PC-3 (cell line): ENCODE results near the gene SLCO2B1. TPM values are rescaled to one million over a fixed set of nuclear protein-coding genes. Genes with fewer than 3 reads are reported as not detected.

ENCODE experiments used
- ATAC-seq: fragments of 200-7000 bp; cut with Tn5 transposase; 2 replicates; pipeline ENCODE4 v1.9.1; 2020; ENCODE audit warnings: mild to moderate bottlenecking, moderate library complexity
- BruUV-seq: library from RNA; stranded (reverse); fragments of 400-500 nt; replicated peaks from 2 replicates; lab custom pipeline; 2021; lab: Mats Ljungman, UMichigan
- CTCF ChIA-PET: fragments of 300-600 bp; sonication (Branson Sonifier 250); formaldehyde crosslinking; loops from one replicate; lab custom pipeline; 2022; ENCODE audit warnings: antibody characterized with exemption; lab: Charles Lee
- POLR2A ChIA-PET: fragments of 300-600 bp; sonication (Branson Sonifier 250); formaldehyde crosslinking; loops from one replicate; lab custom pipeline; 2022; ENCODE audit warnings: antibody characterized with exemption; ENCODE audit not compliant: unreplicated experiment; lab: Charles Lee
- DNase-seq: peaks from one replicate; pipeline ENCODE4 v3.0.0-alpha.2; 2015
- H2AFZ ChIP-seq: fragments of 300-600 bp; sonication (generic); 2 replicates; pipeline ENCODE4 v1.6.0; 2016; ENCODE audit warnings: antibody characterized with exemption, low read length
- H3F3A ChIP-seq: fragments of 300-600 bp; sonication (generic); one replicate; pipeline ENCODE4 v1.6.0; 2017; ENCODE audit warnings: antibody characterized with exemption, low read length, control low read depth, mild to moderate bottlenecking; ENCODE audit not compliant: unreplicated experiment
- H3K27ac ChIP-seq: fragments of 300-600 bp; sonication (generic); 2 replicates; pipeline ENCODE4 v1.5.1; 2016; ENCODE audit warnings: mild to moderate bottlenecking, low read length
- H3K27me3 ChIP-seq: fragments of 300-600 bp; sonication (generic); 2 replicates; pipeline ENCODE4 v1.6.1; 2016; ENCODE audit warnings: low read length, mixed read lengths
- H3K36me3 ChIP-seq: fragments of 300-600 bp; sonication (generic); 2 replicates; pipeline ENCODE4 v1.6.1; 2016; ENCODE audit warnings: low read depth, mixed run types, low read length, mixed read lengths
- H3K4me1 ChIP-seq: fragments of 300-600 bp; sonication (generic); 2 replicates; pipeline ENCODE4 v1.5.1; 2016; ENCODE audit warnings: low read length; ENCODE audit not compliant: insufficient read depth
- H3K4me2 ChIP-seq: fragments of 300-600 bp; sonication (generic); 2 replicates; pipeline ENCODE4 v1.6.0; 2016; ENCODE audit warnings: low read length
- H3K4me3 ChIP-seq: fragments of 300-600 bp; sonication (generic); 2 replicates; pipeline ENCODE4 v1.5.1; 2016; ENCODE audit warnings: mild to moderate bottlenecking, low read length, mixed read lengths
- H3K79me2 ChIP-seq: fragments of 300-600 bp; sonication (generic); 2 replicates; pipeline ENCODE4 v1.6.1; 2017; ENCODE audit warnings: low read length, mixed read lengths
- H3K9ac ChIP-seq: fragments of 300-600 bp; sonication (generic); 2 replicates; pipeline ENCODE4 v1.6.0; 2016; ENCODE audit warnings: mild to moderate bottlenecking, low read length
- H3K9me2 ChIP-seq: fragments of 300-600 bp; sonication (generic); replicated peaks from 2 replicates; pipeline ENCODE4 v1.6.1; 2016; ENCODE audit warnings: mixed run types, low read length, mixed read lengths
- H3K9me3 ChIP-seq: fragments of 300-600 bp; sonication (generic); 2 replicates; pipeline ENCODE4 v1.6.1; 2016; ENCODE audit warnings: low read length, mixed read lengths
- H4K20me1 ChIP-seq: fragments of 300-600 bp; sonication (generic); 2 replicates; pipeline ENCODE4 v1.6.1; 2016; ENCODE audit warnings: low read length, mixed read lengths
- CTCF ChIP-seq: fragments of 300-600 bp; sonication (generic); conservative IDR thresholded peaks from 2 replicates; pipeline ENCODE4 v1.5.1; 2017; ENCODE audit warnings: antibody characterized with exemption, low read depth, mild to moderate bottlenecking, low read length
- EZH2 ChIP-seq: fragments of 300-600 bp; sonication (generic); IDR thresholded peaks from one replicate; pipeline ENCODE4 v1.6.1; 2017; ENCODE audit warnings: antibody characterized with exemption, mild to moderate bottlenecking, low read length; ENCODE audit not compliant: unreplicated experiment
- EZH2phosphoT487 ChIP-seq: fragments of 300-600 bp; sonication (generic); IDR thresholded peaks from 2 replicates; pipeline ENCODE4 v1.6.1; 2018; ENCODE audit warnings: mild to moderate bottlenecking, antibody characterized with exemption, low read length, borderline replicate concordance
- intact Hi-C: fragments of 100-400 bp; cut with micrococcal nuclease; formaldehyde crosslinking; loops from 2 replicates; pipeline ENCODE4 v1.9.0; 2023
- total RNA-seq: library from RNA; depleted of rRNA; stranded (reverse); fragments of >200 nt; gene quantifications from 2 replicates; pipeline ENCODE4 v1.2.3, GENCODE V29; 2014

SLCO2B1 gene
- total RNA-seq, 1 experiment from 2014 or later = not detected

GRCh38 chr11:75201771-75202170, 50.9 kb downstream of the SLCO2B1 start:
- H2AFZ ChIP-seq = no peak overlapping the region
- no peak overlapping the region for H3K4me3 ChIP-seq
- POLR2A ChIA-PET = no interaction called here
- intact Hi-C loops = no loop called here
- BruUV-seq = no TSS peak
- H3K9me2 ChIP-seq = no peaks in the 10 kb centered on the region
- H3F3A ChIP-seq = no peaks in the 10 kb centered on the region
- H3K27ac ChIP-seq = no peak overlapping the region
- TF ChIP-seq CTCF = no peak
- H3K36me3 ChIP-seq = no peaks in the 10 kb centered on the region
- H3K4me1 ChIP-seq = no peaks in the 10 kb centered on the region
- ATAC-seq (no peak), DNase-seq (no peak)
- CTCF ChIA-PET = no interaction called here
- H3K27me3 ChIP-seq = peaks cover 28% of the 10 kb centered on the region; the same call in 1 of the 2 replicates
- H4K20me1 ChIP-seq = no peaks in the 10 kb centered on the region
- H3K79me2 ChIP-seq = no peaks in the 10 kb centered on the region
- H3K9me3 ChIP-seq = no peaks in the 10 kb centered on the region
- no peak overlapping the region for H3K9ac ChIP-seq
- no peak overlapping the region for H3K4me2 ChIP-seq

- no peak overlapping the region for H2AFZ ChIP-seq
- no peaks in the 10 kb centered on the region for H3F3A ChIP-seq
- ChIA-PET POLR2A (no interaction called here), CTCF (no interaction called here)
- H3K27ac ChIP-seq = no peak overlapping the region
- H3K36me3 ChIP-seq = no peaks in the 10 kb centered on the region
- no peak overlapping the region for H3K9ac ChIP-seq
- no peaks in the 10 kb centered on the region for H4K20me1 ChIP-seq
- DNase-seq = no peak
- ATAC-seq = no peak
- H3K4me2 ChIP-seq = no peak overlapping the region
- no peaks in the 10 kb centered on the region for H3K9me3 ChIP-seq
- no peak for TF ChIP-seq EZH2phosphoT487
- TF ChIP-seq EZH2 = no peak
- TF ChIP-seq CTCF = no peak
- peaks cover 33% of the 10 kb centered on the region for H3K27me3 ChIP-seq
- intact Hi-C loops = no loop called here
- no peaks in the 10 kb centered on the region for H3K9me2 ChIP-seq
- H3K4me3 ChIP-seq = no peak overlapping the region
- BruUV-seq = no TSS peak
- no peaks in the 10 kb centered on the region for H3K4me1 ChIP-seq
- no peaks in the 10 kb centered on the region for H3K79me2 ChIP-seq
Measured at GRCh38 chr11:75202195-75202594, 51.3 kb downstream of the SLCO2B1 start.

GRCh38 chr11:75203138-75203537, 52.2 kb downstream of the SLCO2B1 start:
- Histone ChIP-seq H3K27me3 (peaks cover 42% of the 10 kb centered on the region), H3K4me1 (no peaks in the 10 kb centered on the region), H3F3A (no peaks in the 10 kb centered on the region), H3K9ac (no peak overlapping the region), H3K4me3 (no peak overlapping the region), H3K36me3 (no peaks in the 10 kb centered on the region), H2AFZ (no peak overlapping the region), H4K20me1 (no peaks in the 10 kb centered on the region), H3K27ac (no peak overlapping the region), H3K9me2 (no peaks in the 10 kb centered on the region), H3K9me3 (no peaks in the 10 kb centered on the region), H3K4me2 (no peak overlapping the region), H3K79me2 (no peaks in the 10 kb centered on the region)
- CTCF ChIA-PET = interaction anchor here (1.2 kb wide), 1 partner anchor 60 kb away, joined by 4 read pairs; no protein-coding TSS in a partner anchor
- POLR2A ChIA-PET = no interaction called here
- intact Hi-C loops = no loop called here
- TF ChIP-seq EZH2phosphoT487 (no peak), CTCF (no peak), EZH2 (no peak)
- no TSS peak for BruUV-seq
- DNase-seq = no peak
- ATAC-seq = no peak
